BLaER1 treated with 17β-estradiol and CSF1 and Interleukin-3, amounts not matched to agents 10 nM and 100 nM (cell line): ENCODE results near the gene MAPK4.

Source experiments
- H3K27ac ChIP-seq, 11 experiments: shearing (Covaris generic); formaldehyde crosslinking; 2 replicates each; pipeline ENCODE4 v1.8.1; 2022
- H3K27me3 ChIP-seq, 11 experiments: shearing (Covaris generic); formaldehyde crosslinking; 2 replicates each; pipeline ENCODE4 v1.8.1; 2022
- H3K36me3 ChIP-seq, 11 experiments: shearing (Covaris generic); formaldehyde crosslinking; 2 replicates each; pipeline ENCODE4 v1.8.1; 2022
- H3K4me1 ChIP-seq, 10 experiments: shearing (Covaris generic); formaldehyde crosslinking; 2 replicates each; pipeline ENCODE4 v1.8.1; 2022
- H3K4me2 ChIP-seq, 11 experiments: shearing (Covaris generic); formaldehyde crosslinking; 2 replicates each; pipeline ENCODE4 v1.8.1; 2022
- H3K4me3 ChIP-seq, 10 experiments: shearing (Covaris generic); formaldehyde crosslinking; 2 replicates each; pipeline ENCODE4 v1.8.1; 2022
- H3K9ac ChIP-seq, 11 experiments: shearing (Covaris generic); formaldehyde crosslinking; 2 replicates each; pipeline ENCODE4 v1.8.1; 2022
- H3K9me3 ChIP-seq, 11 experiments: shearing (Covaris generic); formaldehyde crosslinking; replicated peaks in 1 of 11; 2 replicates each; pipeline ENCODE4 v1.8.1; 2022
- H4K20me1 ChIP-seq, 11 experiments: shearing (Covaris generic); formaldehyde crosslinking; 2 replicates each; pipeline ENCODE4 v1.8.1; 2022
- Cebpa-rat ChIP-seq, 11 experiments: shearing (Covaris generic); IDR thresholded peaks; 2 replicates each; pipeline ENCODE4 v1.8.1; 2022

MAPK4 gene

DNA sequence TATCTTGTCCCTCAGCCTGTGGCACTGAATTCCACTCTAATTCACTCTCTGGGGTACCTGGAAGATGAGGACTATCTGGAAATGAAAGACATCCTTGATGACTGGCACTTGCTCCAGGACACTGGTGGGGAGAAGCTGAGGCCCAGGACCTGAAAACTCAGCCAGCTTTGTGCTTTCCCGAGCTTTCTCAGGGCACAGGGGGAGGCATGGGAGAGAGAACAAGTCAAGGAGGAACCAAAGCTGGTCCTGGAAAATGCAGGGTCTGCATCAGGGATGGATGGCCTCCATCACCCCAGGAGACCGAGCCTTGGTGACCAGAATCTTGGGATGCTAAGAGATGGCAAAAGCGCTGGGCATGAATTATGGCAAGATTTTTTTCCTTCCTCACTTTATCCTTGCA, 65.1 kb downstream of the MAPK4 start:
- Histone ChIP-seq H4K20me1 (no peaks in the 10 kb centered on the region), H3K4me3 (no peak overlapping the region), H3K4me2 (no peak overlapping the region), H3K4me1 (peaks cover 0 to 22% (median 16%) of the 10 kb centered on the region in 10 experiments; a peak in 14 of 20 replicates), H3K27me3 (no peaks in the 10 kb centered on the region), H3K36me3 (no peaks in the 10 kb centered on the region), H3K27ac (no peak overlapping the region), H3K9ac (no peak overlapping the region), H3K9me3 (no peaks in the 10 kb centered on the region)
- no peak for TF ChIP-seq Cebpa-rat (IDR thresholded peaks at IDR 0.05)

DNA sequence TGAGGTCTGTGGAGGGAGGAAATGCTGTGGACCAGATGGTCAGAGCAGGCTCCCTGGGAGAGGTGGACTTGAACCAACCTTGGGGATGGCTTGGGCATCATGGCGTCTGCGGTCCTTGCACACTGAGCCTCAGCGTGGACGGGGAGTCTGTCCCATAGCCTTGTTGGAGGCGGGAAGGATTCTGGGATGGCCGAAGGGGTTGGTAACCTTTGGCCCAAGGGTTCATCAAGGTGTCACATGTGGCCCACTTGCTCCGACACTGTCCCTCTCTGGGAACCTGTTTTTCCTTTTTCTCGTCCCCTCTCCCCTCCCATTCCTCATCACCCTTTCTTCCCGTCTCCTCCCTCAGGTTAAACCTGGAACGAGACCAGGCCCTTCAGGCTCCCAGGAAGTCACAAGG, 66.4 kb downstream of the MAPK4 start:
- H3K27ac ChIP-seq, result no peak overlapping the region
- H3K4me1 ChIP-seq, result peaks cover 0 to 30% (median 16%) of the 10 kb centered on the region in 10 experiments; a peak in 14 of 20 replicates
- H3K27me3 ChIP-seq, result no peaks in the 10 kb centered on the region
- no peaks in the 10 kb centered on the region for H3K36me3 ChIP-seq
- H3K4me3 ChIP-seq, result no peak overlapping the region
- no peak overlapping the region for H3K9ac ChIP-seq
- no peak for TF ChIP-seq Cebpa-rat (IDR thresholded peaks at IDR 0.05)
- no peaks in the 10 kb centered on the region for H4K20me1 ChIP-seq
- no peak overlapping the region for H3K4me2 ChIP-seq
- H3K9me3 ChIP-seq, result no peaks in the 10 kb centered on the region

DNA sequence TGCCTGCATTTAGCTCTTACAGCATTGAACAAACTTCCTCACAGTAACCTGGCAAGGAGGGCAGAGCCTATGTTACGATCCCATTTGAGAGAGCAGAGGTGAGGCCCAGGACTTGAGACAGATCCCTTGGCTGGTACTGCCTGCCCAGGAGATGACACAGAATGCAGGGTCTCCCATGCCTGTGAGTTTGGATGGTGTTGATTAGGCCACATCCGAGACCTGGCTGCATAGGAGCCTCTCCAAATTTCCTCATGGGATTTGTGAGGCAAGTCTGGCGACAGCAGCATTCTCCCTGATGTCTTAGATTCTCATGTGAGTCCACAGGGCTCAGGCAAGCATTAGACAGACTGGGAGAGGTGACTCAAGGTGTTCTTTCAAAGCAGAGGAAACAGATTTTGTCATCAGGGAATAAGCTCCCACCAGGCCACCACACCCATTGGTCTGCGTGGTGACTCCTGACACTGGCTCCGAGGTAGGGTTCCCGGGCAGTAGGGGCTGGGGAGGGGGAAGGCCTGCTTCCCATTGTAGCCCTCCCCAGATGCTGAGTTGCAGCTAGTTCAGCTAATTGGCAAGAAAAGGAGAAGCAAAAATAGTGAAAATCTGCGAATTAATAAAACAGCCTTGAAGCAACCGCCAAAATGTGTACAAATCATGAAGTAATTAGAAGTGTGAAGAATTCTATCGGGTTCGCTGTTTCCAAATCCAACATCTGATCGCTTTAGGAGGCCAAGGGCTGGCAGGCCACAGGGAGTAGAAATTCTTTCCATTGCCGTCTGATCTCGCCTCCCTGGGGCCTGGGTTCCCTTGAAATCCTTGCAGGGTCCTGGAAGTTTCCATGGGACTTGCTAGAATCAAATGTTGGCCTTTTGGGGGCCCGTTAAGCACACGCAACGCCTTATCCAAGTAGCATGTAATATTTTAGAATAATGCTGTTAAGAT, 68.0 kb downstream of the MAPK4 start:
- Histone ChIP-seq H3K36me3 (no peaks in the 10 kb centered on the region), H3K4me2 (peak overlapping the region in 5 of 11 experiments; percentile 61 to 77 (median 70); a peak in 10 of 22 replicates), H3K9me3 (no peaks in the 10 kb centered on the region), H3K9ac (no peak overlapping the region), H3K4me1 (peaks cover 0 to 37% (median 17%) of the 10 kb centered on the region in 10 experiments; a peak in 14 of 20 replicates), H3K27me3 (no peaks in the 10 kb centered on the region), H4K20me1 (no peaks in the 10 kb centered on the region), H3K4me3 (no peak overlapping the region), H3K27ac (no peak overlapping the region)
- no peak for TF ChIP-seq Cebpa-rat (IDR thresholded peaks at IDR 0.05)

GRCh38 chr18:50628533-50628905, 68.6 kb downstream of the MAPK4 start:
- H3K36me3 ChIP-seq, result no peaks in the 10 kb centered on the region
- no peak for TF ChIP-seq Cebpa-rat (IDR thresholded peaks at IDR 0.05)
- H3K9me3 ChIP-seq, result no peaks in the 10 kb centered on the region
- H3K4me1 ChIP-seq, result peaks cover 0 to 44% (median 23%) of the 10 kb centered on the region in 10 experiments; a peak in 14 of 20 replicates
- no peak overlapping the region for H3K4me3 ChIP-seq
- H3K4me2 ChIP-seq, result peak overlapping the region in 6 of 11 experiments; percentile 61 to 77 (median 70); a peak in 11 of 22 replicates
- no peak overlapping the region for H3K9ac ChIP-seq
- no peak overlapping the region for H3K27ac ChIP-seq
- no peaks in the 10 kb centered on the region for H4K20me1 ChIP-seq
- H3K27me3 ChIP-seq, result no peaks in the 10 kb centered on the region

DNA sequence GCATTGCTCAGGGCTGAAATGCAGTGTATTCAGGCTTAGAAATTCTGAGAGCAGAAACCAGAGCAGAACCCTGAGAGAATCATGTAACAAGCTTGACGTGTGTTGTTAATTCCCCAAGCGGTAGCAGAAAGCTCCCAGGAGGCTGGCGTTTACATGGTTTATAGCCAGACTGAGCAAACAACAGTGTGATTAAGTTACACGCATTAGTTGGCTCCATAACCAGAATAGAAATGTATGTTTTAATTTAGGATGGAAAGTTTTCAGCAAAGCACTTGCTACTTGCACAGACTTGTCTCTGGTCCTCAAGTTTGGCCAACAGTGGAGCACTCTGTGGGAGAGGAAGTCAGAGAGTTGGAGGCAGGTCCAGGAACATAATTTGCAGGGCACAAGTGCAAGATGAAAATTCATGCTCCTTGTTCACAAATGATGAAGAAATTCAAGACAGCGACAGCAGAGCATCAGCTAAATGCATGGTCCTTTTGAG, 69.3 kb downstream of the MAPK4 start:
- peaks cover 0 to 50% (median 30%) of the 10 kb centered on the region in 10 experiments; a peak in 15 of 20 replicates for H3K4me1 ChIP-seq
- no peak overlapping the region for H3K4me3 ChIP-seq
- TF ChIP-seq Cebpa-rat (IDR thresholded peaks at IDR 0.05), result no peak
- no peaks in the 10 kb centered on the region for H3K27me3 ChIP-seq
- no peak overlapping the region for H3K9ac ChIP-seq
- no peak overlapping the region for H3K27ac ChIP-seq
- no peaks in the 10 kb centered on the region for H3K36me3 ChIP-seq
- no peaks in the 10 kb centered on the region for H4K20me1 ChIP-seq
- H3K4me2 ChIP-seq, result peak overlapping the region in 9 of 11 experiments; percentile 29 to 77 (median 64); a peak in 16 of 22 replicates
- H3K9me3 ChIP-seq, result no peaks in the 10 kb centered on the region

- Histone ChIP-seq H3K9ac (no peak overlapping the region), H3K4me1 (peaks cover 0 to 66% (median 40%) of the 10 kb centered on the region in 10 experiments; a peak in 15 of 20 replicates), H3K4me3 (no peak overlapping the region), H3K4me2 (no peak overlapping the region), H3K27ac (no peak overlapping the region), H3K9me3 (peaks cover 0 to 9% (median 0%) of the 10 kb centered on the region in 11 experiments; a peak in 3 of 22 replicates), H4K20me1 (no peaks in the 10 kb centered on the region), H3K27me3 (no peaks in the 10 kb centered on the region), H3K36me3 (no peaks in the 10 kb centered on the region)
- TF ChIP-seq Cebpa-rat (IDR thresholded peaks at IDR 0.05), result no peak
Observed at GRCh38 chr18:50630895-50631294, 71.0 kb downstream of the MAPK4 start.

DNA sequence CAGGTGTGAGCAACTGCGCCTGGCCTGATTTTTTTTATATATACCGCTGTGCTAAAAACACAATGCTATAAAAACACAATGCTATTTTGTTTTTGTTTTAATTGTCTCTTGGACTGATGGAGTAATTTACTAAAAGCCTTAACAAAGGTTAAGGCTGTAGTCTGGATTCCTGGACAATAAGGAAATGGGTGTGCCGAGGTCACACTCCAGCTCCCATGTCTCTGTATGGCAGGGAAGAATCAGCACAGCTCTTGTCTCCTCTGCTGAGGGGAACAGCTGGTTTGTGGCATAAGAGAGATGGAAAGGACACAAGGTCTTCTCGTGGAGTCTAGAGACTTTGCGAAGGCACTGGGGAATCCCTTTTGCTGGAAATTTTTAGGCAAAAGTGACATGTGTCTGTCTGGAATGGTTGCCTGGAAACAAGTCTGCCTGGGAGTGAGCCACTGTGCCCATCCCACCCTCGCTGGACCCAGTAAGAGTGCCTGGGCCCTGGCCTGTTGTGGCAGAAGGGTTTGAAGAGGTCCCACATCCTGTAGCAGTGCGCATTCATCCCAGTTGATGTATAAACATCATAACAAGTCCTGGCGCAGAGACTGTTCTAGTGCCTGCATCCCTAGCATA, 73.1 kb downstream of the MAPK4 start:
- H3K9me3 ChIP-seq, result peaks cover 0 to 10% (median 0%) of the 10 kb centered on the region in 11 experiments; a peak in 4 of 22 replicates
- H3K4me2 ChIP-seq, result peak overlapping the region in 9 of 11 experiments; percentile 4 to 78 (median 63); a peak in 15 of 22 replicates
- H3K4me1 ChIP-seq, result peaks cover 0 to 71% (median 40%) of the 10 kb centered on the region in 10 experiments; a peak in 15 of 20 replicates
- no peak overlapping the region for H3K27ac ChIP-seq
- H3K36me3 ChIP-seq, result no peaks in the 10 kb centered on the region
- H3K9ac ChIP-seq, result no peak overlapping the region
- no peaks in the 10 kb centered on the region for H3K27me3 ChIP-seq
- H3K4me3 ChIP-seq, result no peak overlapping the region
- H4K20me1 ChIP-seq, result no peaks in the 10 kb centered on the region
- TF ChIP-seq Cebpa-rat (IDR thresholded peaks at IDR 0.05), result no peak

GRCh38 chr18:50633992-50634391, 74.1 kb downstream of the MAPK4 start:
- Histone ChIP-seq H3K4me3 (no peak overlapping the region), H3K9me3 (peaks cover 0 to 10% (median 0%) of the 10 kb centered on the region in 11 experiments; a peak in 4 of 22 replicates), H3K4me2 (peak overlapping the region in 9 of 11 experiments; percentile 4 to 78 (median 63); a peak in 16 of 22 replicates), H3K36me3 (no peaks in the 10 kb centered on the region), H3K27ac (no peak overlapping the region), H4K20me1 (no peaks in the 10 kb centered on the region), H3K27me3 (no peaks in the 10 kb centered on the region), H3K4me1 (peaks cover 0 to 61% (median 34%) of the 10 kb centered on the region in 10 experiments; a peak in 15 of 20 replicates), H3K9ac (no peak overlapping the region)
- no peak for TF ChIP-seq Cebpa-rat (IDR thresholded peaks at IDR 0.05)
